ENCODE measurements around the gene CREB5.

The CREB5 gene

GRCh38 chr7:28481091-28481926 lies 69.0 kb downstream of the CREB5 start:
- no peak for DNase-seq

GRCh38 chr7:28483112-28483511 lies 70.8 kb downstream of the CREB5 start:
- no peak for DNase-seq

- DNase-seq, result no peak
These were observed 71.7 kb downstream of the CREB5 start for GRCh38 chr7:28483908-28484605.

GRCh38 chr7:28484606-28484935 lies 72.3 kb downstream of the CREB5 start:
- DNase-seq, result no peak

- DNase-seq, result no peak
These were observed 75.2 kb downstream of the CREB5 start for GRCh38 chr7:28487487-28487886.

GRCh38 chr7:28488061-28488791 lies 75.9 kb downstream of the CREB5 start:
- DNase-seq, result no peak

GRCh38 chr7:28490831-28491230 lies 78.5 kb downstream of the CREB5 start:
- no peak for DNase-seq

GRCh38 chr7:28493477-28493876 lies 81.2 kb downstream of the CREB5 start:
- DNase-seq, result no peak

GRCh38 chr7:28497009-28497408 lies 84.7 kb downstream of the CREB5 start:
- no peak for DNase-seq

- DNase-seq, result no peak
These were observed 86.3 kb downstream of the CREB5 start for GRCh38 chr7:28498636-28499035.

GRCh38 chr7:28500138-28500537 lies 87.8 kb downstream of the CREB5 start:
- DNase-seq, result no peak

GRCh38 chr7:28502408-28502807 lies 90.1 kb downstream of the CREB5 start:
- DNase-seq, result no peak

GRCh38 chr7:28503396-28503795 lies 91.1 kb downstream of the CREB5 start:
- no peak for DNase-seq

GRCh38 chr7:28505014-28505413 lies 92.7 kb downstream of the CREB5 start:
- DNase-seq, result no peak

- DNase-seq, result no peak
These were observed 93.5 kb downstream of the CREB5 start for GRCh38 chr7:28505867-28506266.

- no peak for DNase-seq
These were observed 95.4 kb downstream of the CREB5 start for GRCh38 chr7:28507525-28508282.

- no peak for DNase-seq
These were observed 97.1 kb downstream of the CREB5 start for GRCh38 chr7:28509251-28510025.

- no peak for DNase-seq
These were observed 97.7 kb downstream of the CREB5 start for GRCh38 chr7:28510026-28510369.

GRCh38 chr7:28512668-28513440 lies 100.5 kb downstream of the CREB5 start:
- DNase-seq, result no peak

GRCh38 chr7:28516390-28517172 lies 104.3 kb downstream of the CREB5 start:
- no peak for DNase-seq

GRCh38 chr7:28517206-28517605 lies 104.9 kb downstream of the CREB5 start:
- no peak for DNase-seq

Data from activated naive CD4-positive, alpha-beta T cell treated with Interleukin-2 at 50 U/mL for 16 hours (primary cell).